Measurements from ENCODE around the gene CHRM3.
"Not testable (repeated sequence)": the region's sequence is repeated elsewhere in the genome, so short reads cannot be mapped to it uniquely, and the experiment has no call there.

CHRM3 gene

DNA sequence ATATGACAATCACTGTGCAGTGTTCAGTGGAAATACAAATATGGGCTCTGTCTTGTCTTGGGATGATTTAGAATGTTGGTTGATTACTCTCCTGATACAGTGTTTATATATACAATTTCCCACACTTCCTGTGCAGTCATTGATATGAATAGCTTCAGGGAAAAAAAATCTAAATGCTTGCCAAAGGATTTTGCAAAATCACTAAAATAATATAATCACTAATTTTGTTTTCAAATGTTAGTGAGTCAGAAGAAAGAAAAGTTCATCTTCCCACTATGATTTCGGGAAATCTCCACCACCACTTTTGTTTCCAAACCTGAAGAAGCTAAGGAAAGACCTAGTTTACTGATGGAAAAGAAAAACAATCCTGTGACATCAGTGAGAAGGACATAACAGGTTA is 32.1 kb upstream of the CHRM3 start:
- ChIA-PET POLR2A (no interaction called here), CTCF (interaction anchor here (1.0 kb wide), 1 partner anchor 26 kb away, joined by 3 read pairs; no protein-coding TSS in a partner anchor)

DNA sequence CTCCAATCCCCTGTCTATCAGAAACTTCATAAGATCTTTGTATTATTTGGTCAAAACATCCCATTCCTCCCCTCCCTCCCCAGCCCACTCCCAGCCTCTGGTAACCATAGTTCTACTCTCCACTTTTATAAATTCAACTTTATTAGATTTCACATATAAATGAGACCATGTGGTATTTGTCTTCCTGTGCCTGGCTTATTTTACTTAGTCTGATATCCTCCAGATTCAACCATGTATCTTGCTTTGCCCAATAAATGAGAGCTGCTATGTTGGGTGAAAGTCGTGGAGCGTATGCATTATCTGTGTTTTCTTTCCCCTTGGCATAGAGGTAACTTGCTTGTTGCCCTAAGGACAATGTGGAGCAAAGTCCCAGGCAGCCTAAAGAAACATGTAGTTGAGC is 28.5 kb upstream of the CHRM3 start:
- POLR2A ChIA-PET: no interaction called here

More for the DNA sequence above, 32.1 kb upstream of the CHRM3 start:
- H3K27ac ChIP-seq (ENCODE audit: insufficient read depth in 1 of 2, low read depth in 1 of 2, low read length in 2 of 2, poor library complexity in 1 of 2, severe bottlenecking in 2 of 2): no peak overlapping the region
- no CpG with 5 or more reads among the region's 1 CpG for WGBS (ENCODE audit: insufficient coverage)
- no peaks in the 10 kb centered on the region for H3K9me3 ChIP-seq (ENCODE audit: control extremely low read depth in 1 of 5, control insufficient read depth in 4 of 5, insufficient read depth in 2 of 5, low read depth in 1 of 5, low read length in 4 of 5)
- H3K4me3 ChIP-seq (ENCODE audit: control insufficient read depth in 1 of 7, extremely low read depth in 1 of 7, insufficient read depth in 4 of 7, low read depth in 2 of 7, low read length in 6 of 7): no peak overlapping the region
- no peak for DNase-seq
- no peaks in the 10 kb centered on the region for H3K36me3 ChIP-seq (ENCODE audit: control insufficient read depth in 4 of 4, insufficient read depth in 4 of 4, low read length in 3 of 4)
- H3K4me1 ChIP-seq (ENCODE audit: control extremely low read depth in 1 of 4, control insufficient read depth in 4 of 4, insufficient read depth in 4 of 4, low read length in 3 of 4): no peaks in the 10 kb centered on the region
- no peaks in the 10 kb centered on the region for H3K27me3 ChIP-seq (replicated peaks in 2 of 5; ENCODE audit: control insufficient read depth in 4 of 5, insufficient read depth in 5 of 5, low read length in 4 of 5)

DNA sequence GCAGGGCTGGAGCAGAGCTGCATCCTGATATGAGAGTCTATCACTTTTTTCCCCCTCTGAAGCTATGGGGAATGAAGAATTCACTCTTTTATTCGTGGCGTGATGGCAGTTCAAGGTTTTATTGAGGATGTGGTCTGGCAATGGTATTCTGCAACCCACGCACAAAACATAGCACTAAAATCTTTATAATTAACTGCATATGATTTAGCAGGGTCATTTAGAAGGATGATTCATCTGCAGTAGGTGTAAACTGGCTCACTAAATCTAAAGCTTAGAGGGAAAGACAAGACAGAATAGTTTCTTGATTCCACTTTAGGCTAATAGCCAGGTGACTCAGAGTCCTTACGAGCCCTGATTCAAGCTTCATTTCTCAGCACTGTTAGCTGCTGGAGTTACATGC is 25.0 kb upstream of the CHRM3 start:
- Histone ChIP-seq H3K36me3 (ENCODE audit: control insufficient read depth in 4 of 4, insufficient read depth in 4 of 4, low read length in 3 of 4) (no peaks in the 10 kb centered on the region), H3K4me1 (ENCODE audit: control extremely low read depth in 1 of 4, control insufficient read depth in 4 of 4, insufficient read depth in 4 of 4, low read length in 3 of 4) (peaks cover 0 to 5% (median 0%) of the 10 kb centered on the region in 4 experiments), H3K27ac (ENCODE audit: insufficient read depth in 1 of 2, low read depth in 1 of 2, low read length in 2 of 2, poor library complexity in 1 of 2, severe bottlenecking in 2 of 2) (no peak overlapping the region), H3K4me3 (ENCODE audit: control insufficient read depth in 1 of 7, extremely low read depth in 1 of 7, insufficient read depth in 4 of 7, low read depth in 2 of 7, low read length in 6 of 7) (no peak overlapping the region), H3K9me3 (ENCODE audit: control extremely low read depth in 1 of 5, control insufficient read depth in 4 of 5, insufficient read depth in 2 of 5, low read depth in 1 of 5, low read length in 4 of 5) (no peaks in the 10 kb centered on the region), H3K27me3 (replicated peaks in 2 of 5; ENCODE audit: control insufficient read depth in 4 of 5, insufficient read depth in 5 of 5, low read length in 4 of 5) (no peaks in the 10 kb centered on the region)
- ChIA-PET POLR2A (interaction anchor here (0.5 kb wide), 1 partner anchor 10 kb away, joined by 4 read pairs; no protein-coding TSS in a partner anchor), CTCF (no interaction called here)
- WGBS (ENCODE audit: insufficient coverage): 100% methylated on average over 1 of the region's 4 CpGs
- DNase-seq: peak in 2 of 3 donors; percentile 13 to 30

More for the DNA sequence above, 28.5 kb upstream of the CHRM3 start:
- 100% methylated on average over 2 of the region's 2 CpGs for WGBS (ENCODE audit: insufficient coverage)
- Histone ChIP-seq H3K27me3 (replicated peaks in 2 of 5; ENCODE audit: control insufficient read depth in 4 of 5, insufficient read depth in 5 of 5, low read length in 4 of 5) (no peaks in the 10 kb centered on the region), H3K4me3 (ENCODE audit: control insufficient read depth in 1 of 7, extremely low read depth in 1 of 7, insufficient read depth in 4 of 7, low read depth in 2 of 7, low read length in 6 of 7) (no peak overlapping the region), H3K4me1 (ENCODE audit: control extremely low read depth in 1 of 4, control insufficient read depth in 4 of 4, insufficient read depth in 4 of 4, low read length in 3 of 4) (peaks cover 0 to 5% (median 0%) of the 10 kb centered on the region in 4 experiments), H3K27ac (ENCODE audit: insufficient read depth in 1 of 2, low read depth in 1 of 2, low read length in 2 of 2, poor library complexity in 1 of 2, severe bottlenecking in 2 of 2) (no peak overlapping the region), H3K36me3 (ENCODE audit: control insufficient read depth in 4 of 4, insufficient read depth in 4 of 4, low read length in 3 of 4) (no peaks in the 10 kb centered on the region), H3K9me3 (ENCODE audit: control extremely low read depth in 1 of 5, control insufficient read depth in 4 of 5, insufficient read depth in 2 of 5, low read depth in 1 of 5, low read length in 4 of 5) (no peaks in the 10 kb centered on the region)
- CTCF ChIA-PET: interaction anchor here (0.6 to 1.2 kb wide), 4 partner anchors 23 to 1531 kb away, joined by 3 read pairs; no protein-coding TSS in a partner anchor
- no peak for DNase-seq

DNA sequence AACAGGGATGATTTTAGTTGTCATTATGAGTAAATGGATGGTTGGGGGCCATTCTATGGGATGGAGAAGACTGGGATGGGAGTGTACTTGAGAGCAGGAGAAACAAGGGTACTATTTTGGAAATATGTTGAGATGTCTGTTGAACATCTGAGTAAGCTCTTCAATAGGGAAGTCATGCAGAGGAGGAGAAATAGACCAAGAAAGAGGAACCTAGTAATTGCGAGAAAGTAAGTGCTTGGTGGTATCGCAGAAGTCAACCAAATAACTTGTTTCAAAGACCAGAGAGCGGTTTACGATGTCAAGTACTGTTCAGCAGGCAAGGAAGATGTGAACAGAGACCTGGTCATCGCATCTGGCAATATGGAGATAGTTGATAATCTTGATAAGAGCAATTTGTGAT is 22.4 kb upstream of the CHRM3 start:
- WGBS (ENCODE audit: insufficient coverage): 52% methylated on average over 5 of the region's 5 CpGs
- Histone ChIP-seq H3K36me3 (ENCODE audit: control insufficient read depth in 4 of 4, insufficient read depth in 4 of 4, low read length in 3 of 4) (no peaks in the 10 kb centered on the region), H3K27me3 (replicated peaks in 2 of 5; ENCODE audit: control insufficient read depth in 4 of 5, insufficient read depth in 5 of 5, low read length in 4 of 5) (no peaks in the 10 kb centered on the region), H3K4me3 (ENCODE audit: control insufficient read depth in 1 of 7, extremely low read depth in 1 of 7, insufficient read depth in 4 of 7, low read depth in 2 of 7, low read length in 6 of 7) (no peak overlapping the region), H3K9me3 (ENCODE audit: control extremely low read depth in 1 of 5, control insufficient read depth in 4 of 5, insufficient read depth in 2 of 5, low read depth in 1 of 5, low read length in 4 of 5) (no peaks in the 10 kb centered on the region), H3K4me1 (ENCODE audit: control extremely low read depth in 1 of 4, control insufficient read depth in 4 of 4, insufficient read depth in 4 of 4, low read length in 3 of 4) (peaks cover 0 to 7% (median 2%) of the 10 kb centered on the region in 4 experiments), H3K27ac (ENCODE audit: insufficient read depth in 1 of 2, low read depth in 1 of 2, low read length in 2 of 2, poor library complexity in 1 of 2, severe bottlenecking in 2 of 2) (no peak overlapping the region)
- ChIA-PET POLR2A (no interaction called here), CTCF (no interaction called here)
- peak; percentile 2 to 73 (median 62) for DNase-seq

DNA sequence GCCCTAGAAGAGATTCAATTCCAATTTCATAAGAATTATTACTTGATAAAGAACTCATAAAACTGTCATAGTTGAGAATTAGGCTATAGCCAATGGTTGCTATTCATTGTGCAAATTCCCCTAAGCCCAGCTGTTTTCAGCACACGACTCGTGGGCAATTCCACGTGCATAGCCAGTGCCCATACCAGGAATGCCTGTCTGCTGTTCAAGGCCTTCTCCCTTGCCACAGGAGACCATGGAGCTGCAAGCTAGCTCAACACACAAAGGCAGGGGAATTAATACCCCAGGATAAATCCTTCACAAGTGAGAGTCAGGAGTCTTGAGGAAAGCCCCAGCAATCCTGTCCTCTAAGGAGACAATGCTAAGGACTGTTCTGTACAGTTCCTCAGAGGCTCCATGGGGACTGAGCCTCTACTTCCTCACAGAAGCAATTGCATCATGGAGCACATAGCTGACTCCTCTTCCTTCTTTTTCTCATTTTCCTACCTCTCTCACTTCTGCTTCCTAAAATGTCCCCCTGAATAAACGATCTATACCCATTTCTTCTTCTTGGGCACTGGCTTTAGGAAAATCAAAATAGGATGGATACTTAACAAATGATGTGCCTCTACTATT is 19.1 kb upstream of the CHRM3 start:
- POLR2A ChIA-PET: no interaction called here
- peaks cover 0 to 9% (median 0%) of the 10 kb centered on the region in 4 experiments for H3K4me1 ChIP-seq (ENCODE audit: control extremely low read depth in 1 of 4, control insufficient read depth in 4 of 4, insufficient read depth in 4 of 4, low read length in 3 of 4)
- no peaks in the 10 kb centered on the region for H3K36me3 ChIP-seq (ENCODE audit: control insufficient read depth in 4 of 4, insufficient read depth in 4 of 4, low read length in 3 of 4)
- CTCF ChIA-PET: no interaction called here
- no peak overlapping the region for H3K4me3 ChIP-seq (ENCODE audit: control insufficient read depth in 1 of 7, extremely low read depth in 1 of 7, insufficient read depth in 4 of 7, low read depth in 2 of 7, low read length in 6 of 7)
- H3K9me3 ChIP-seq (ENCODE audit: control extremely low read depth in 1 of 5, control insufficient read depth in 4 of 5, insufficient read depth in 2 of 5, low read depth in 1 of 5, low read length in 4 of 5): peaks cover 0 to 2% (median 0%) of the 10 kb centered on the region in 5 experiments
- H3K27me3 ChIP-seq (replicated peaks in 2 of 5; ENCODE audit: control insufficient read depth in 4 of 5, insufficient read depth in 5 of 5, low read length in 4 of 5): no peaks in the 10 kb centered on the region
- no peak for DNase-seq
- no peak overlapping the region for H3K27ac ChIP-seq (ENCODE audit: insufficient read depth in 1 of 2, low read depth in 1 of 2, low read length in 2 of 2, poor library complexity in 1 of 2, severe bottlenecking in 2 of 2)
- WGBS (ENCODE audit: insufficient coverage): 97% methylated on average over 3 of the region's 4 CpGs

DNA sequence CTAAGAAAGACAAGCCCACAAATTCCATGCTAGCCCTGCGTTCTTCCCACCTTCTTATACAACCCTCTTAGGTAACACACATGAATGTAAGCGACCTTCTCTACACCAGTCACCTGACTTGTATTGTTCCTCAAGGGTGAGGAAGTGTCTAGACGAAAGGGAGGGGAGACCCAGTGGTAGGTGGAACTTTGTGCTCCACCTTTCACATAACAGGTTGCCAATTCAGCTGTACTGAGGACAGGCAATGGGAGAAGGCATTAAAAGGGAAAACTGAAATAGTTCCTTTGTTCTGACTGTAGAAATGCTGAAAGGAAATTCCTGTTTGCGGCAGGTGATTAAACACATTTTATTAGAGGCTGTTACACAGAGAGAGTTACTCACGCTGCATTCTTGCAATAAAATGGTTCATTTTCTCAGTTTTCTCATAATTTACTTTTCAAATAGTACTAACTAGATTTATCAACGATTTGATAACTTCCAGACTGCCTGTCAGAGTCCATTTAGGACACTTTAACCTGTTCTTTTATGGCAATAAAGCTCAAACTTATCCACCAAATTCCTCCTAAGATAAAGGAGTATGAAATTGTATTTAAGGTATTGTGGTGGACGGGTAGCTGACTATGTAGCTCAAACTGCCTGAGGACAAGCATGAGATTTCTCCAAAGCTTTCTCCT is 17.8 kb upstream of the CHRM3 start:
- Histone ChIP-seq H3K4me1 (ENCODE audit: control extremely low read depth in 1 of 4, control insufficient read depth in 4 of 4, insufficient read depth in 4 of 4, low read length in 3 of 4) (peaks cover 0 to 9% (median 0%) of the 10 kb centered on the region in 4 experiments), H3K36me3 (ENCODE audit: control insufficient read depth in 4 of 4, insufficient read depth in 4 of 4, low read length in 3 of 4) (no peaks in the 10 kb centered on the region), H3K4me3 (ENCODE audit: control insufficient read depth in 1 of 7, extremely low read depth in 1 of 7, insufficient read depth in 4 of 7, low read depth in 2 of 7, low read length in 6 of 7) (peak overlapping the region in 1 of 7 experiments; percentile 20), H3K9me3 (ENCODE audit: control extremely low read depth in 1 of 5, control insufficient read depth in 4 of 5, insufficient read depth in 2 of 5, low read depth in 1 of 5, low read length in 4 of 5) (peaks cover 0 to 4% (median 0%) of the 10 kb centered on the region in 5 experiments), H3K27me3 (replicated peaks in 2 of 5; ENCODE audit: control insufficient read depth in 4 of 5, insufficient read depth in 5 of 5, low read length in 4 of 5) (no peaks in the 10 kb centered on the region), H3K27ac (ENCODE audit: insufficient read depth in 1 of 2, low read depth in 1 of 2, low read length in 2 of 2, poor library complexity in 1 of 2, severe bottlenecking in 2 of 2) (no peak overlapping the region)
- ChIA-PET POLR2A (no interaction called here), CTCF (interaction anchor here (1.1 kb wide), 1 partner anchor 56 kb away, joined by 3 read pairs; no protein-coding TSS in a partner anchor)
- 62% methylated on average over 2 of the region's 7 CpGs for WGBS (ENCODE audit: insufficient coverage)
- DNase-seq: peak in 1 of 3 donors; percentile 38

DNA sequence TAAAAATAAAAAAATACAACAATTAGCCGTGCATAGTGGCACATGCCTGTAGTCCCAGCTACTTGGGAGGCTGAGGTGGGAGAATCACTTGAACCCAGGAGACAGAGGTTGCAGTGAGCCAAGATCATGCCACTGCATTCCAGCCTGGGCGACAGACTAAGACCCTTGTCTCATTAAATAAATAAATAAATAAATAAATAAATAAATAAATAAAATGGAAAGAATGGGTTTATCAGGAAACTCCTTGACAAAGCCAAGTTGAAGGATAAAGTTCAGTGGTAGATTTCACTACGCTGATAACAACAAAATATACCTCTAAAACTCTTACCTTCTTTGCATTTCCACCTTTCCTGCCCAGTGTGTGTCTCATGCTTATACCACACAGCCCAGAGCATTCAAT is 15.5 kb upstream of the CHRM3 start:
- WGBS (ENCODE audit: insufficient coverage): 50% methylated on average over 2 of the region's 3 CpGs
- CTCF ChIA-PET; H3K27ac ChIP-seq (ENCODE audit: insufficient read depth in 1 of 2, low read depth in 1 of 2, low read length in 2 of 2, poor library complexity in 1 of 2, severe bottlenecking in 2 of 2); H3K4me1 ChIP-seq (ENCODE audit: control extremely low read depth in 1 of 4, control insufficient read depth in 4 of 4, insufficient read depth in 4 of 4, low read length in 3 of 4); H3K27me3 ChIP-seq (replicated peaks in 2 of 5; ENCODE audit: control insufficient read depth in 4 of 5, insufficient read depth in 5 of 5, low read length in 4 of 5); H3K36me3 ChIP-seq (ENCODE audit: control insufficient read depth in 4 of 4, insufficient read depth in 4 of 4, low read length in 3 of 4); H3K9me3 ChIP-seq (ENCODE audit: control extremely low read depth in 1 of 5, control insufficient read depth in 4 of 5, insufficient read depth in 2 of 5, low read depth in 1 of 5, low read length in 4 of 5); H3K4me3 ChIP-seq (ENCODE audit: control insufficient read depth in 1 of 7, extremely low read depth in 1 of 7, insufficient read depth in 4 of 7, low read depth in 2 of 7, low read length in 6 of 7); POLR2A ChIA-PET; DNase-seq: not testable (repeated sequence)
